Smooth muscle cell of the brain vasculature (primary cell): Measurements from ENCODE around the gene KRTAP17-1.
"Not testable (repeated sequence)": the region's sequence is repeated elsewhere in the genome, so short reads cannot be mapped to it uniquely, and the experiment has no call there.

Source experiments
- DNase-seq: peaks from one replicate; pipeline ENCODE4 v3.0.0-alpha.2; 2012; ENCODE audit warnings: low read depth, low spot score

KRTAP17-1 gene

GRCh38 chr17:41304091-41304490 lies 11.4 kb downstream of the KRTAP17-1 start:
- no peak for DNase-seq

GRCh38 chr17:41302981-41303380 lies 12.5 kb downstream of the KRTAP17-1 start:
- DNase-seq: no peak

GRCh38 chr17:41301916-41302901 lies 13.3 kb downstream of the KRTAP17-1 start, which contains the start of gene KRTAP29-1:
Gene KRTAP29-1, minus strand, starts transcription at chr17:41302851. Its CDS starts 0 bp downstream, at chr17:41302851.
- no peak for DNase-seq

- no peak for DNase-seq
Measured at GRCh38 chr17:41301204-41301790, 14.2 kb downstream of the KRTAP17-1 start.

GRCh38 chr17:41298458-41299135 lies 16.9 kb downstream of the KRTAP17-1 start:
- no peak for DNase-seq

- no peak for DNase-seq
Measured at GRCh38 chr17:41296846-41297245, 18.7 kb downstream of the KRTAP17-1 start.

- DNase-seq: no peak
Measured at GRCh38 chr17:41294016-41294415, 21.5 kb downstream of the KRTAP17-1 start.

GRCh38 chr17:41287050-41287449 lies 28.5 kb downstream of the KRTAP17-1 start:
- DNase-seq: no peak

- no peak for DNase-seq
Measured at GRCh38 chr17:41284546-41284945, 31.0 kb downstream of the KRTAP17-1 start.

GRCh38 chr17:41284043-41284442 lies 31.5 kb downstream of the KRTAP17-1 start:
- DNase-seq: no peak

GRCh38 chr17:41278176-41278955 lies 37.1 kb downstream of the KRTAP17-1 start:
- DNase-seq: no peak

- not testable (repeated sequence) for DNase-seq
Measured at GRCh38 chr17:41275648-41276190, 39.8 kb downstream of the KRTAP17-1 start, which contains the start of gene KRTAP9-7. Gene KRTAP9-7, plus strand, starts transcription at chr17:41275698. Its CDS starts 0 bp downstream, at chr17:41275698.

- DNase-seq: no peak
Measured at GRCh38 chr17:41271858-41272257, 43.7 kb downstream of the KRTAP17-1 start.

GRCh38 chr17:41271323-41271722 lies 44.2 kb downstream of the KRTAP17-1 start:
- DNase-seq: not testable (repeated sequence)

- DNase-seq: no peak
Measured at GRCh38 chr17:41267711-41268110, 47.8 kb downstream of the KRTAP17-1 start.

GRCh38 chr17:41265078-41265477 lies 50.4 kb downstream of the KRTAP17-1 start, which contains the start of gene KRTAP9-6:
Gene KRTAP9-6, plus strand, starts transcription at chr17:41265378. Its CDS starts 0 bp downstream, at chr17:41265378.
- no peak for DNase-seq
